NCI-H2029 treated with DMSO at 0.1 percent for 48 hours (cell line): ENCODE results near the gene NUMBL.
A peak's percentile ranks its signal among the peaks of the same experiment; 100 is the strongest.
"Not testable (repeated sequence)": the region's sequence is repeated elsewhere in the genome, so short reads cannot be mapped to it uniquely, and the experiment has no call there.

ENCODE experiments used
- DNase-seq: peaks from one replicate; lab custom pipeline; 2025; lab: John Stamatoyannopoulos, UW

NUMBL gene

DNA sequence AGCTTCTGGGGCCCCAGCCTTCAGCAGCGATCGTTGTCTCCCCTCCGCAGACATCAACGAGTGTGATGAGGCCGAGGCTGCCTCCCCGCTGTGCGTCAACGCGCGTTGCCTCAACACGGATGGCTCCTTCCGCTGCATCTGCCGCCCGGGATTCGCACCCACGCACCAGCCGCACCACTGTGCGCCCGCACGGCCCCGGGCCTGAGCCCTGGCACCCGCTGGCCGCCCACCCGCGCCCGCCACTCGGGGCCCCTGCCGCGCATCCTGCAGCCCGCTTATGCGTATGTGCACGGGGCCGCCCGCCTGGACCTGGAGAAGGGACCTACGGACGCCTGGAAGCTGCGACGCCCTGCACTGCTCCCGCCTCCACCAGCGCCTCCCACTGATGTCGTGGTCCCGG, 61.1 kb downstream of the NUMBL start:
- no peak for DNase-seq

DNA sequence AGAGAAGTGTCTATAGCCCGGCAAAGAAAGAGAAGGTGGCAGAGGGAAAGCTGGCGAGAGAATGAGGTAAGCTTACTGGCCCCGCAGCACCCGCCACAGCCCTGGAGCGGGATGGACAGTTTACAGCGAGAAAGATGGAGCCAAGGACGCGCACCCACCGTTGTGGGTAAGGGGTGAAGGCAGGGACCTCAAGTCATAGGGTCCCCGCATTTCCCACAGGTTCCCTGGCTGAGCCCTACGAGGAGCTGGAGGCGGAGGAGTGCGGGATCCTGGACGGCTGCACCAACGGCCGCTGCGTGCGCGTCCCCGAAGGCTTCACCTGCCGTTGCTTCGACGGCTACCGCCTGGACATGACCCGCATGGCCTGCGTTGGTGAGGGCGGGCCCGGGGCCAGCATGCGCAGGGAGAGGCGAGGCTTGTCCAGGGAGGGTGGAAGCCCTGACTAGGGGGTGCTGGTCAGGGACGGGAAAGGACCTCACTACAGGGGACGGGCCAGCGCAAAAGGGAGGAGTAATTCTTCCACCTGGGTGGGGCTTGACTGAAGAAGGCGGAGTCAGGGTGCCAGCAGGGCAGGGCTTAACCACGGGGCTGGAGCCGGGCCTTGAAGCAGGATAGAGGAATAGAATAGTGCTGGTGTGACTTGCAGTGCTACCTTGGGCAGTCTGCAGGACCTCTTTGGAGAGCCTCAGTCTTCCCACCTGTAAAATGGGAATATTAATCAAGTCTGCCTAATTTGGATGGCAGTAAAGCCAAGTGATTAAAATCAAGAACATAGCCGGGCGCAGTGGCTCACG, 62.8 kb downstream of the NUMBL start:
- DNase-seq: no peak

DNA sequence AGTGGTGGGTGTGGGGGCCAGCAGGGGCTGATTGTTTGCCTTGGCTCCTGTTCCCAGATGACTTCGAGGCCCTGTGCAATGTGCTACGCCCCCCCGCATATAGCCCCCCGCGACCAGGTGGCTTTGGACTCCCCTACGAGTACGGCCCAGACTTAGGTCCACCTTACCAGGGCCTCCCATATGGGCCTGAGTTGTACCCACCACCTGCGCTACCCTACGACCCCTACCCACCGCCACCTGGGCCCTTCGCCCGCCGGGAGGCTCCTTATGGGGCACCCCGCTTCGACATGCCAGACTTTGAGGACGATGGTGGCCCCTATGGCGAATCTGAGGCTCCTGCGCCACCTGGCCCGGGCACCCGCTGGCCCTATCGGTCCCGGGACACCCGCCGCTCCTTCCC, 63.5 kb downstream of the NUMBL start:
- DNase-seq: no peak

DNA sequence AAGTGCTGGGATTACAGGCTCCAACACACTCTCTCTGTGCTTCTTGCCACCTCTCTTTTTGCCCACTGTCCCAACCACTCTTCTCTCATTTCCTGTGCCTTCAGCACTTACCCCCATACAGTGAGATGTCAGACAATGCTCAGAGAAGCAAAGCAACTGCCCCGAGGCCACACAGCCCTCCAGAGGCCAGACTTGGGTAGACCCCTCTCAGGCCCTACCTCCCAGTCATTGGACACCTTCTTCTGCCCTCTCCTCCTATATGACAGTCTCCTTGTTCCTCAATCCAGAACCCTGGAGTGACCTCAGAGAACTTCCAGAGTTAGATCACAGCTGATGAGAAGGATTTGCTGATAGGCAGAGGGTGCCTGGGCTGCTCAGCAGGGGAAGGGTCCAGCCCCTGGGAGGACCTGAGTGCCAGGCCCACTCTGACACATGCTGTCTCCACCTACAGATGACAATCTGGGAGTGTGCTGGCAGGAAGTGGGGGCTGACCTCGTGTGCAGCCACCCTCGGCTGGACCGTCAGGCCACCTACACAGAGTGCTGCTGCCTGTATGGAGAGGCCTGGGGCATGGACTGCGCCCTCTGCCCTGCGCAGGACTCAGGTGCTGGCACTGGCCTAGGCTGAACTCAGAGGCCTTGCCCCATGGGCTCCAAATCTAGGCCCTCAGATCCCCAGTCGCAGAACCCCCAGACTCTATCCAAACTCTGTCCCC, 64.9 kb downstream of the NUMBL start:
- DNase-seq: no peak

DNA sequence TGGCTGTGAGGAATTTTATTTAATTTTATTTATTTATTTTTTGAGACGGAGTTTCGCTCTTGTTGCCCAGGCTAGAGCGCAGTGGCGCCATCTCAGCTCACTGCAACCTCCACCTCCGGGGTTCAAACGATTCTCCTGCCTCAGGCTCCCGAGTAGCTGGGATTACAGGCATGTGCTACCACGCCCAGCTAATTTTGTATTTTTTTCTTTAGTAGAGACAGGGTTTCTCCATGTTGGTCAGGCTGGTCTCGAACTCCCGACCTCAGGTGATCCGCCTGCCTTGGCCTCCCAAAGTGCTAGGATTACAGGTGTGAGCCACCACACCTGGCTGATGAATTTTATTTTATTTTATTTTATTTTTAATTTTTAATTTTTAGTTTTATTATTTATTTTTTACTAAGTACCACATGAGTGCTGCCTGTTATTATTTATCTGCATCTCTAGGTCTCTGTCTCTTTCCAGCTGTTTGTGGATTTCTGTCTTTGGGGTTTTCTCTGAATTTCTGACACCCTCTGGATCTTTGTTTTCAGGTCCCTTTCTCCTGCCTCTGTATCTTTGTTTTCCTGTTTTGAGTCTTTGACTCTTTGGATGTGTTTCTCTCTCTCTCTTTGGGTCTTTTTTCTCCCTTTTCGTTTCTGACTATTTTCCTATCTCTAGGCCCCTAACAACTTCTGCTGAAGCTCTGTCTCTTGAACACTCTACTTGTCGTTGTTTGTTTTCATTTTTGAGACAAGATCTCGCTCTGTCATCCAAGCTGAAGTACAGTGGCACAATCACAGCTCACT, 65.9 kb downstream of the NUMBL start:
- DNase-seq: not testable (repeated sequence)

DNA sequence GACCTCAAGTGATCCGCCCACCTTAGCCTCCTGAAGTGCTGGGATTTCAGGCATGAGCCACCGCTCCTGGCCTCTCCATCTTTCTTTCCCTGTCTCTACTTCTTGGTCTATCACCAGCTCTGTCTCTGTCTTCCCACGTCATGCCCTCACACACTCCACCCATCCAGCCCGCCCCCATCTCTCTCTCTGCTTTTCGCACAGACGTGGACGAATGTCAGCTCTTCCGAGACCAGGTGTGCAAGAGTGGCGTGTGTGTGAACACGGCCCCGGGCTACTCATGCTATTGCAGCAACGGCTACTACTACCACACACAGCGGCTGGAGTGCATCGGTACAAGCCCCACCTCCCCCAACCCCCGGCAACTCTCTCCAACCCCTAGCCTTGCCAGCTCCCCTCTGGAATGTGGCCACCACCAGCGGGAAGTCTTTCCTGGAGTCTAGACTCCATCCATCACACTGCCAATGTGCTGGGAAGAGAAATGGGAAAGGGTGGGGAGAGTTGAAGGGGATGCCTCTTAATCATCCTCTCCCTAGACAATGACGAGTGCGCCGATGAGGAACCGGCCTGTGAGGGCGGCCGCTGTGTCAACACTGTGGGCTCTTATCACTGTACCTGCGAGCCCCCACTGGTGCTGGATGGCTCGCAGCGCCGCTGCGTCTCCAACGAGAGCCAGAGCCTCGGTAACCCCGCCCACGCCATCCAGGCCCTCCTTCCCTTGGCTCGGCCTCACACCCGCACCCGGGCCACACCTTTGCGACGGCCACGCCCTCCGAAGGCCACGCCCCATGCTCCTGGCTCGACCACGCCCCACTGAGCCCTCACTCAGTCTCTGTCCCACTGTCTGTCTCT, 66.8 kb downstream of the NUMBL start:
- DNase-seq: peak; percentile 92

DNA sequence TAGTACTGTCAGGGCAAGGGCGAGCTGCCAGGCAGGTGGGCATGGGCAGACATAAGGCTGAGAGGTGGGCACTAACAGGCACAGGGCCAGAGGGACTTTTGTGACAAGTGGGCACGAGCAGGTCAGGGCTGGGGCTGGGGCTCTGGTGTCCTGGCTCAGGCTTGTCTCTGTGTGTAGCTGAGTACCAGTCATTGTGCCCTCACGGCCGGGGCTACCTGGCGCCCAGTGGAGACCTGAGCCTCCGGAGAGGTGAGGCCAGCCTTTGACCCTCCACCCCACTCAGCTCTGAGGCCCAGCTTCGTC, 67.7 kb downstream of the NUMBL start:
- no peak for DNase-seq

DNA sequence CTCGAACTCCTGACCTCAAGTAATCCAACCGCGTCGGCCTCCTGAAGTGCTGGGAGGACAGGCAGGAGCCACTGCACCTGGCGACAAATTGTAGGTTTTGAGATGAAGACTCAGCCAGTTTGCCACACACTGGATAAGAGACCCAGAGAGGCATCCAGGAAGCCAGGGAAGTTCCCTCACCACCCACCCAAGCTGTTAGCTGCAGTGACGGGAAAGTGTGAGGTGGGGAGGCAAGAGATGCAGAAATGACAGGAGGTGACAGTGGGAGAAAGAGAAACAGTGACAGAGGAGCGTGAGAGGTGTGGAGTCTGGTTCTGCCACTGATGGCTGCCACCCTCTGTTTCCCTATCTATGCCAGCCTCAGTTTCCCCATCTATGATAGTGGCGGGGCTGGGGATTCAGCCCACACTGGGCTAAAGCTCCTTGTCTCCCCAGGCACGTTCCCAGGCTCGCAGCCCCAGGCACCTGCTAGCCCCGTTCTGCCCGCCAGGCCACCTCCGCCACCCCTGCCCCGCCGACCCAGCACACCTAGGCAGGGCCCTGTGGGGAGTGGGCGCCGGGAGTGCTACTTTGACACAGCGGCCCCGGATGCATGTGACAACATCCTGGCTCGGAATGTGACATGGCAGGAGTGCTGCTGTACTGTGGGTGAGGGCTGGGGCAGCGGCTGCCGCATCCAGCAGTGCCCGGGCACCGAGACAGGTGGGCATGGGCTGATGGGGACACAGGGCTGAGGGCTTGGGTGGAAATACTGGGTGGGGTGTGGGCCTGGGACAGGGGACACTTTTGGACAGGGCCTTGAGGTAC, 68.3 kb downstream of the NUMBL start:
- no peak for DNase-seq

DNA sequence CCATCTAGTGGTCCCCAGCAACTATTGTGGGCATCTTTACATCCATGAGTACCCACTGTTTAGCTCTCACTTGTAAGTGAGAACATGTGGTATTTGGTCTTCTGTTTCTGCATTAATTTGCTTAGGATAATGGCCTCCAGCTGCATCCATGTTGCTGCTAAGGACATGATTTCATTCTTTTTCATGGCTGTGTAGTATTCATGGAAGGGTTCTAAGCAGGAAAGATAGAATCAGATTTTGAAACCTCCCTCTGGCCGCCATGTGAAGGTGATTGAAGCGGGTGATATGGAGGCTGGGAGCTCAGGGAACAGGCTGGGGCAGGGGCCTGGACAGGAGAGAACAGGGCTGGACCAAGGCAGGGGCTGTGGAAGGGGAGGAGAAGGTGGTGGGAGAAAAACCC, 69.2 kb downstream of the NUMBL start:
- DNase-seq: no peak

DNA sequence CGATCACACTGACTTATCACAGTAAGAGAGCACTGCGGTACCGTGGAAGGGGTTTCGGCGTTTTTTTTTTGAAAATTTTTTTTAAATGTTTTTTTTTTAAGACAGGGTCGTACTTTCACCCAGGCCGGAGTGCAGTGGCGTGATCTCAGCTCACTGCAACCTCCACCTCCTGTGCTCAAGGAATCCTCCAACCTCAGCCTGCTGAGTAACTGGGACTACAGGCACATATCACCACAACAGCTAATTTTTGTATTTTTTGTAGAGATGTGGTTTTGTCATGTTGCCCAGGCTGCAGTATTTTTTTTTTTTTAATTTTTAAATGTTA, 70.3 kb downstream of the NUMBL start:
- no peak for DNase-seq

DNA sequence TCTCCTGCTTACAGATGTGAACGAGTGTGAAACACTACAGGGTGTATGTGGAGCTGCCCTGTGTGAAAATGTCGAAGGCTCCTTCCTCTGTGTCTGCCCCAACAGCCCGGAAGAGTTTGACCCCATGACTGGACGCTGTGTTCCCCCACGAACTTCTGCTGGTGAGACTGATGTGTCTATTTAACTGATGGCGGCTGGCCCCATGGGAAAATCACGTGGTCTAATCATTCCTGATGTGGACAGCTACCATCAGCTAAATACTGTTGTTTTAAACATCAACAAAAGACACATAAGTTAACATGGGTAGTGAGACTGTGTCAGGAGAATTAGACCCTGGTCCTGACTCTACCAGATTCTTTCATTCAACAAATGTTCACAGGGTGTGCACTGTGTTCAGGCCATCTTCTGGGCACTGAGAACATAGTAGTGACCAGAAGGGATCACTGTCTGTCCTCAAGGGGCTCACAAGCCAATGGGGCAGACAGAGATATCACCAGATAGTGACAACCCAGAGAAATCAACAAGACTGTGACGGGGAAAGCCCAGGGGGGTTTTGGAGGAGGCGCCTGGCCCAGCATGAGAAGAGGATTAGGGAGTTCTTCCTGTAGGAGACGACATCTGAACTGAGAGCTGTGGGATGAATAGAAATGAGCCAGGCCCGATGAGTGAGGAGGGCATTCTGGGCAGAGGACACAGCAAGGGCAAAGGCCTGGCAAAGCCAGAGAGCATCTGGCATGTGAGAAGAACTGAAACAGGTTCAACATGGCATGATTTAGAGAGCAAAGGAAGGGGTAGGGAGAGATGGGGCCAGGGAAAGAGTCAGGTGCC, 70.9 kb downstream of the NUMBL start:
- no peak for DNase-seq

DNA sequence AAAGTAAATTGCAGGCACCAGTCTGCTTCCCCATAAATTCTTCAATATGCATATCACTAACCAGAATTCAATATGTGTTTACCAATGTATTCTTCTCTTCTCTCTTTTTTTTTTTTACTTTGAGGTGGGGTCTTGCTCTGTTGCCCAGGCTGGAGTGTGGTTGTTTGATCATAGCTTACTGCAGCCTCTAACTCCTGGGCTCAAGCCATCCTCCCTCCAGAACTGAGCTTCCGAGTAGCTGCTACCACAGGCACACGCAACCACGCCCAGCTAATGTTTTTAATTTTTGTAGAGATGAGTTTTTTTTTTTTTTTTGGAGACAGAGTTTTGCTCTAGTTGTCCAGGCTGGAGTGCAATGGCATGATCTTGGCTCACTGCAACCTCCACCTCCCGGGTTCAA, 72.5 kb downstream of the NUMBL start:
- no peak for DNase-seq

DNA sequence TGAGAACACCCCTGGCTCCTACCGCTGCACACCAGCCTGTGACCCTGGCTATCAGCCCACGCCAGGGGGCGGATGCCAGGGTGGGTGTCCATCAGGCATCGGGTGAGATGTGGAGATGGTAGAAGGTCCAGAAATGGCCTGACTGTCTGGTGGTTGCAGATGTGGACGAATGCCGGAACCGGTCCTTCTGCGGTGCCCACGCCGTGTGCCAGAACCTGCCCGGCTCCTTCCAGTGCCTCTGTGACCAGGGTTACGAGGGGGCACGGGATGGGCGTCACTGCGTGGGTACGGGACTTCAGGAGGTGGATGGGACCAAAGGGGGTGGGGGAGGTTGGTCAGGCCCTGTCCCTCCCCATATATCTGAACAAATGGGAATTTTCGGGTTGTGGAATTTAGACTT, 73.5 kb downstream of the NUMBL start:
- DNase-seq: no peak

DNA sequence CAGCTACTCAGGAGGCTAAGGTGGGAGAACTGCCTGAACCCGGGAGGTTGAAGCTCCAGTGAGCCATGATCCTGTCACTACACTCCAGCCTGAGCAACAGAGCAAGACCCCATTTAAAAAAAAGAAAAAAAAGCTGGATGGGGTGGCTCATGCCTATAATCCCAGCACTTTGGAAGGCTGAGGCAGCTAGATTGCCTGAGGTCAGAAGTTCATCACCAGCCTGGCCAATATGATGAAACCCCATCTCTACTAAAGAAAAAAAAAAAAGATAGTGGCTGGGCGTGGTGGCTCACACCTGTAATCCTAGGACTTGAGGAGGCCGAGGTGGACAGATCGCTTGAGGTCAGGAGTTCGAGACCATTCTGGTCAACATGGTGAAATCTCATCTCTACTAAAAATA, 74.3 kb downstream of the NUMBL start:
- DNase-seq: no peak
